ENCODE results near the gene HSFX4.

GRCh38 chrX:149908308-149908707 lies 21.1 kb upstream of the HSFX4 start:
- TF ChIP-seq POLR2A (IDR thresholded peaks at IDR 0.05): no peak
- TF ChIP-seq CTCF (IDR thresholded peaks at IDR 0.05): no peak
- no peak for TF ChIP-seq POLR2AphosphoS5 (IDR thresholded peaks at IDR 0.05)
